ENCODE results near the gene ACCSL.

DNA sequence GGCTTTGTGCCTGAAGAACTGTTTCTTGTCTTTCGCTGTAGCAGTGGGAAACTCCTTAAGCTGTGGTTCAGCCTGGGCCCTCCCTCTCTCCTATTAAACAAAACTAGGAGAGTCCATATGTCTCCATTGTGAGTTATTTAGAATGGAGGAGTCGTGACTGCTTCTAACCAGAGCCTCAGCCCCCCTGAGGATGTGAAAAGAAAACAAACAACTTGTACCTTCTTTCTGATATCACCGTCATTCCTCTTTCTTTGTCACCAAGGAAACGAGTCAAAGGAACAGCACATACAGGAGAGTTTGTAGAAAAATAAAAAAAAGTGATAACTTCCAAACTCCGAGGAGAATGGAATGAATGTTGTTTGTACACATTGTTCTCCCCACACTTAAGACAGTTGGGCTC, 36.1 kb downstream of the ACCSL start:
- TF ChIP-seq FOXM1 (IDR thresholded peaks at IDR 0.05; ENCODE audit: low read depth) (no peak), EP300 (IDR thresholded peaks at IDR 0.05; ENCODE audit: borderline replicate concordance in 1 of 2, low read depth in 1 of 2, low read length in 1 of 2) (no peak), TAF1 (IDR thresholded peaks at IDR 0.05; ENCODE audit: borderline replicate concordance, low read depth, low read length) (no peak), TCF12 (IDR thresholded peaks at IDR 0.05) (no peak), JUND (IDR thresholded peaks at IDR 0.05) (no peak), POLR2AphosphoS5 (IDR thresholded peaks at IDR 0.05; ENCODE audit: low read depth, low read length) (no peak), SMC3 (IDR thresholded peaks at IDR 0.05; ENCODE audit: low read depth, low read length) (no peak)
- TF ChIP-seq, protein P1, sequence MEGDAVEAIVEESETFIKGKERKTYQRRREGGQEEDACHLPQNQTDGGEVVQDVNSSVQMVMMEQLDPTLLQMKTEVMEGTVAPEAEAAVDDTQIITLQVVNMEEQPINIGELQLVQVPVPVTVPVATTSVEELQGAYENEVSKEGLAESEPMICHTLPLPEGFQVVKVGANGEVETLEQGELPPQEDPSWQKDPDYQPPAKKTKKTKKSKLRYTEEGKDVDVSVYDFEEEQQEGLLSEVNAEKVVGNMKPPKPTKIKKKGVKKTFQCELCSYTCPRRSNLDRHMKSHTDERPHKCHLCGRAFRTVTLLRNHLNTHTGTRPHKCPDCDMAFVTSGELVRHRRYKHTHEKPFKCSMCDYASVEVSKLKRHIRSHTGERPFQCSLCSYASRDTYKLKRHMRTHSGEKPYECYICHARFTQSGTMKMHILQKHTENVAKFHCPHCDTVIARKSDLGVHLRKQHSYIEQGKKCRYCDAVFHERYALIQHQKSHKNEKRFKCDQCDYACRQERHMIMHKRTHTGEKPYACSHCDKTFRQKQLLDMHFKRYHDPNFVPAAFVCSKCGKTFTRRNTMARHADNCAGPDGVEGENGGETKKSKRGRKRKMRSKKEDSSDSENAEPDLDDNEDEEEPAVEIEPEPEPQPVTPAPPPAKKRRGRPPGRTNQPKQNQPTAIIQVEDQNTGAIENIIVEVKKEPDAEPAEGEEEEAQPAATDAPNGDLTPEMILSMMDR (IDR thresholded peaks at IDR 0.05): no peak
- TF ChIP-seq, protein P2, sequence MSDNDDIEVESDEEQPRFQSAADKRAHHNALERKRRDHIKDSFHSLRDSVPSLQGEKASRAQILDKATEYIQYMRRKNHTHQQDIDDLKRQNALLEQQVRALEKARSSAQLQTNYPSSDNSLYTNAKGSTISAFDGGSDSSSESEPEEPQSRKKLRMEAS (IDR thresholded peaks at IDR 0.05; ENCODE audit: low read depth): no peak
- TF ChIP-seq, protein P3, sequence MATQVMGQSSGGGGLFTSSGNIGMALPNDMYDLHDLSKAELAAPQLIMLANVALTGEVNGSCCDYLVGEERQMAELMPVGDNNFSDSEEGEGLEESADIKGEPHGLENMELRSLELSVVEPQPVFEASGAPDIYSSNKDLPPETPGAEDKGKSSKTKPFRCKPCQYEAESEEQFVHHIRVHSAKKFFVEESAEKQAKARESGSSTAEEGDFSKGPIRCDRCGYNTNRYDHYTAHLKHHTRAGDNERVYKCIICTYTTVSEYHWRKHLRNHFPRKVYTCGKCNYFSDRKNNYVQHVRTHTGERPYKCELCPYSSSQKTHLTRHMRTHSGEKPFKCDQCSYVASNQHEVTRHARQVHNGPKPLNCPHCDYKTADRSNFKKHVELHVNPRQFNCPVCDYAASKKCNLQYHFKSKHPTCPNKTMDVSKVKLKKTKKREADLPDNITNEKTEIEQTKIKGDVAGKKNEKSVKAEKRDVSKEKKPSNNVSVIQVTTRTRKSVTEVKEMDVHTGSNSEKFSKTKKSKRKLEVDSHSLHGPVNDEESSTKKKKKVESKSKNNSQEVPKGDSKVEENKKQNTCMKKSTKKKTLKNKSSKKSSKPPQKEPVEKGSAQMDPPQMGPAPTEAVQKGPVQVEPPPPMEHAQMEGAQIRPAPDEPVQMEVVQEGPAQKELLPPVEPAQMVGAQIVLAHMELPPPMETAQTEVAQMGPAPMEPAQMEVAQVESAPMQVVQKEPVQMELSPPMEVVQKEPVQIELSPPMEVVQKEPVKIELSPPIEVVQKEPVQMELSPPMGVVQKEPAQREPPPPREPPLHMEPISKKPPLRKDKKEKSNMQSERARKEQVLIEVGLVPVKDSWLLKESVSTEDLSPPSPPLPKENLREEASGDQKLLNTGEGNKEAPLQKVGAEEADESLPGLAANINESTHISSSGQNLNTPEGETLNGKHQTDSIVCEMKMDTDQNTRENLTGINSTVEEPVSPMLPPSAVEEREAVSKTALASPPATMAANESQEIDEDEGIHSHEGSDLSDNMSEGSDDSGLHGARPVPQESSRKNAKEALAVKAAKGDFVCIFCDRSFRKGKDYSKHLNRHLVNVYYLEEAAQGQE (IDR thresholded peaks at IDR 0.05; ENCODE audit: low read depth, low read length): no peak
